ENCODE data around the gene LTN1. TPM values are rescaled to one million over a fixed set of nuclear protein-coding genes. Genes with fewer than 3 reads are reported as not detected.
"Not testable (repeated sequence)": the region's sequence is repeated elsewhere in the genome, so short reads cannot be mapped to it uniquely, and the experiment has no call there.

LTN1 gene
- total and polyA plus RNA-seq, 8 donors = 21.8 to 44.7 (median 36.2) TPM

- Histone ChIP-seq H3K4me3 (peak overlapping the region; percentile 68 to 94), H3K4me1 (peaks cover 5 to 20% of the 10 kb centered on the region in 2 donors), H3K9me3 (no peaks in the 10 kb centered on the region), H3K27ac (peak overlapping the region; percentile 66 to 88), H3K36me3 (no peaks in the 10 kb centered on the region), H3K27me3 (no peaks in the 10 kb centered on the region)
- DNase-seq (no peak), ATAC-seq (peak; percentile 54)
- intact Hi-C loops (cut with DNase I) = no loop called here
- TF ChIP-seq, protein P1, sequence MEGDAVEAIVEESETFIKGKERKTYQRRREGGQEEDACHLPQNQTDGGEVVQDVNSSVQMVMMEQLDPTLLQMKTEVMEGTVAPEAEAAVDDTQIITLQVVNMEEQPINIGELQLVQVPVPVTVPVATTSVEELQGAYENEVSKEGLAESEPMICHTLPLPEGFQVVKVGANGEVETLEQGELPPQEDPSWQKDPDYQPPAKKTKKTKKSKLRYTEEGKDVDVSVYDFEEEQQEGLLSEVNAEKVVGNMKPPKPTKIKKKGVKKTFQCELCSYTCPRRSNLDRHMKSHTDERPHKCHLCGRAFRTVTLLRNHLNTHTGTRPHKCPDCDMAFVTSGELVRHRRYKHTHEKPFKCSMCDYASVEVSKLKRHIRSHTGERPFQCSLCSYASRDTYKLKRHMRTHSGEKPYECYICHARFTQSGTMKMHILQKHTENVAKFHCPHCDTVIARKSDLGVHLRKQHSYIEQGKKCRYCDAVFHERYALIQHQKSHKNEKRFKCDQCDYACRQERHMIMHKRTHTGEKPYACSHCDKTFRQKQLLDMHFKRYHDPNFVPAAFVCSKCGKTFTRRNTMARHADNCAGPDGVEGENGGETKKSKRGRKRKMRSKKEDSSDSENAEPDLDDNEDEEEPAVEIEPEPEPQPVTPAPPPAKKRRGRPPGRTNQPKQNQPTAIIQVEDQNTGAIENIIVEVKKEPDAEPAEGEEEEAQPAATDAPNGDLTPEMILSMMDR (IDR thresholded peaks at IDR 0.05) = no peak
Measured at GRCh38 chr21:29018540-29018939, 25.9 kb upstream of the LTN1 start.

GRCh38 chr21:29017639-29018237, 25.1 kb upstream of the LTN1 start:
- Histone ChIP-seq H3K27me3 (no peaks in the 10 kb centered on the region), H3K4me3 (peak overlapping the region in 1 of 2 donors; percentile 94), H3K27ac (no peak overlapping the region), H3K9me3 (no peaks in the 10 kb centered on the region), H3K4me1 (peaks cover 5 to 20% of the 10 kb centered on the region in 2 donors), H3K36me3 (no peaks in the 10 kb centered on the region)
- intact Hi-C loops (cut with DNase I) = no loop called here
- DNase-seq (no peak), ATAC-seq (no peak)
- TF ChIP-seq, protein P1 (IDR thresholded peaks at IDR 0.05) = no peak

- H3K9me3 ChIP-seq; DNase-seq; H3K4me1 ChIP-seq; H3K4me3 ChIP-seq; ATAC-seq; H3K27ac ChIP-seq; H3K27me3 ChIP-seq; intact Hi-C loops (cut with DNase I): not testable (repeated sequence)
- H3K36me3 ChIP-seq = peaks cover 0 to 25% of the 10 kb centered on the region in 2 donors
Measured at GRCh38 chr21:29011236-29011635, 18.6 kb upstream of the LTN1 start.

DNA sequence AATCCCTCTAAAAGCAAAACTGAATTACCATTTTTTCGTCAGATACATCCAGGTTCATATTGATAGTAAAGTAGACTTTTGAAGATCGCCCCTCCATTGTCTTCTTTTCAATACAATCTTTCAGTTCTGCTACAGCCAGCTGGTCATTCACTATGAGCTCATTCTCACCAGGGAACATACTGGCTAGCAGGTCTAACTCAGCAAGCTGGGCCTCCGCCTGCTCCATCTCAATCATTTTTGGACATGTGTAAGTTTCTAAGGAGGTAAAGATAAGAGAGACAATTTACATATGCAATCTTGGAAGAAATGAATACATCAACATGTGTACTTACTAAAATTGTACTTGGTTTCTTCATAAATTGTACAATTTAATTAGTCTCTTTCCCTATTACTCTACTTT, 15.7 kb upstream of the LTN1 start:
- TF ChIP-seq, protein P1 (IDR thresholded peaks at IDR 0.05) = no peak
- Histone ChIP-seq H3K9me3 (no peaks in the 10 kb centered on the region), H3K27ac (no peak overlapping the region), H3K36me3 (peaks cover 0 to 30% of the 10 kb centered on the region in 2 donors), H3K4me3 (no peak overlapping the region), H3K4me1 (peaks cover 0 to 4% of the 10 kb centered on the region in 2 donors), H3K27me3 (no peaks in the 10 kb centered on the region)
- intact Hi-C loops (cut with DNase I) = no loop called here
- ATAC-seq (no peak), DNase-seq (no peak)

DNA sequence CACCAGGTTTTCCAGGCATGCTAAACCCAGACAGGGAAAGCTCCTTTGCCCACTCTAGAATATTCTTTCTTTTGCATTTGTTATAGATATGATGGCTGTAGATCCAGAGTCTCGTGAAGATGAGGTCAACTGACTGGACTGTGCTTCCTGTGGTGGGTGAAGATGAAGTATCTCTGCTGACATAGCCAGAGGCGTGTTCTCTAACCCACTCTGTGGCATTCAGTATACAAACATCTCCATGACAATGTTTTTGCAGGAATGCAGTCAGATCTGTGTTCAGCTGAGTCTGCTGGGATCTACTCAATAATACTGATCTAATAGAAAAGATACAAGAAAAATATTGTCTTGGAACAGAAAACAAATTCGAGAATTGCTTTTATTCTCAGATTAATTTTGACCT, 15.1 kb upstream of the LTN1 start:
- H3K9me3 ChIP-seq = no peaks in the 10 kb centered on the region
- H3K36me3 ChIP-seq = peaks cover 0 to 30% of the 10 kb centered on the region in 2 donors
- H3K4me3 ChIP-seq = no peak overlapping the region
- intact Hi-C loops (cut with DNase I) = no loop called here
- H3K4me1 ChIP-seq = peaks cover 0 to 4% of the 10 kb centered on the region in 2 donors
- TF ChIP-seq, protein P1 (IDR thresholded peaks at IDR 0.05) = no peak
- ATAC-seq (no peak), DNase-seq (no peak)
- no peaks in the 10 kb centered on the region for H3K27me3 ChIP-seq
- H3K27ac ChIP-seq = no peak overlapping the region

- TF ChIP-seq, protein P1 (IDR thresholded peaks at IDR 0.05) = no peak
- H3K9me3 ChIP-seq = no peaks in the 10 kb centered on the region
- H3K4me1 ChIP-seq = peaks cover 0 to 7% of the 10 kb centered on the region in 2 donors
- no peaks in the 10 kb centered on the region for H3K27me3 ChIP-seq
- H3K27ac ChIP-seq = no peak overlapping the region
- H3K36me3 ChIP-seq = peaks cover 0 to 30% of the 10 kb centered on the region in 2 donors
- intact Hi-C loops (cut with DNase I) = no loop called here
- ATAC-seq = no peak
- no peak overlapping the region for H3K4me3 ChIP-seq
- DNase-seq = no peak
Measured at GRCh38 chr21:29007135-29007534, 14.5 kb upstream of the LTN1 start.

All from left lung (tissue), 10 donors.